Adipose tissue (tissue), 3 donors: ENCODE results near the gene CLSTN2. TPM values are rescaled to one million over a fixed set of nuclear protein-coding genes. Genes with fewer than 3 reads are reported as not detected.

Experiments used
- H3K27ac ChIP-seq: one replicate; pipeline ENCODE4 v1.5.1; 2013; ENCODE audit warnings: low read depth, low read length
- WGBS, 3 donors: extraction: QIAGEN DNeasy Blood & Tissue Kit; methylation state at CpG; one replicate each; pipeline ENCODE4 v1.1.7; 2013; 5-methylcytosine and 5-hydroxymethylcytosine counted together
- polyA plus RNA-seq, 3 donors: library from polyadenylated mRNA; stranded (reverse); fragments of 200-250 nt; gene quantifications; one replicate each; pipeline ENCODE4 v1.2.3, GENCODE V29; 2013
- donor health status: healthy with polysubstance abuse.
- donor health status: Bipolar disorder and iron deficiency.
- donor health status: healthy.

CLSTN2 gene
- polyA plus RNA-seq, 3 donors: 1.3 to 11.8 (median 5.6) TPM

- no peak overlapping the region for H3K27ac ChIP-seq
- WGBS, 3 donors: 76 to 87% (median 77%) methylated on average over 7 of the region's 7 CpGs
Measured at GRCh38 chr3:140152851-140153639, 218.1 kb downstream of the CLSTN2 start.

GRCh38 chr3:140153736-140154135 is 218.8 kb downstream of the CLSTN2 start:
- H3K27ac ChIP-seq: no peak overlapping the region
- 81 to 85% (median 84%) methylated on average over 1 of the region's 1 CpG for WGBS, 3 donors

- H3K27ac ChIP-seq: no peak overlapping the region
- 85 to 90% (median 88%) methylated on average over 2 of the region's 2 CpGs for WGBS, 3 donors
Measured at GRCh38 chr3:140157161-140157560, 222.2 kb downstream of the CLSTN2 start.

- no peak overlapping the region for H3K27ac ChIP-seq
Measured at GRCh38 chr3:140159646-140160045, 224.7 kb downstream of the CLSTN2 start.

GRCh38 chr3:140160553-140160952 is 225.6 kb downstream of the CLSTN2 start:
- 56 to 74% (median 73%) methylated on average over 2 of the region's 2 CpGs for WGBS, 3 donors
- no peak overlapping the region for H3K27ac ChIP-seq

GRCh38 chr3:140162551-140162950 is 227.6 kb downstream of the CLSTN2 start:
- no peak overlapping the region for H3K27ac ChIP-seq
- WGBS, 3 donors: 80 to 86% (median 82%) methylated on average over 5 of the region's 5 CpGs

- 87 to 91% (median 89%) methylated on average over 2 of the region's 2 CpGs for WGBS, 3 donors
- no peak overlapping the region for H3K27ac ChIP-seq
Measured at GRCh38 chr3:140163159-140163763, 228.3 kb downstream of the CLSTN2 start.

- H3K27ac ChIP-seq: no peak overlapping the region
- WGBS, 3 donors: 66 to 73% (median 72%) methylated on average over 2 of the region's 2 CpGs
Measured at GRCh38 chr3:140164156-140164555, 229.2 kb downstream of the CLSTN2 start.

GRCh38 chr3:140164922-140165590 is 230.1 kb downstream of the CLSTN2 start:
- H3K27ac ChIP-seq: no peak overlapping the region
- 82 to 86% (median 83%) methylated on average over 7 of the region's 7 CpGs for WGBS, 3 donors

- H3K27ac ChIP-seq: no peak overlapping the region
Measured at GRCh38 chr3:140165781-140166180, 230.8 kb downstream of the CLSTN2 start.

GRCh38 chr3:140166861-140167599 is 232.0 kb downstream of the CLSTN2 start:
- H3K27ac ChIP-seq: no peak overlapping the region
- WGBS, 3 donors: 65 to 70% (median 67%) methylated on average over 5 of the region's 5 CpGs

- no peak overlapping the region for H3K27ac ChIP-seq
- WGBS, 3 donors: 75 to 86% (median 81%) methylated on average over 5 of the region's 5 CpGs
Measured at GRCh38 chr3:140167600-140168281, 232.8 kb downstream of the CLSTN2 start.

- 42 to 50% (median 44%) methylated on average over 1 of the region's 1 CpG for WGBS, 3 donors
- H3K27ac ChIP-seq: no peak overlapping the region
Measured at GRCh38 chr3:140170612-140171011, 235.6 kb downstream of the CLSTN2 start.

- WGBS, 3 donors: 69 to 87% (median 83%) methylated on average over 4 of the region's 4 CpGs
- H3K27ac ChIP-seq: no peak overlapping the region
Measured at GRCh38 chr3:140176526-140176925, 241.5 kb downstream of the CLSTN2 start.

- no peak overlapping the region for H3K27ac ChIP-seq
Measured at GRCh38 chr3:140177943-140178342, 243.0 kb downstream of the CLSTN2 start.

GRCh38 chr3:140178482-140178881 is 243.5 kb downstream of the CLSTN2 start:
- 72 to 77% (median 76%) methylated on average over 5 of the region's 5 CpGs for WGBS, 3 donors
- H3K27ac ChIP-seq: no peak overlapping the region

More at GRCh38 chr3:140177943-140178342, 243.0 kb downstream of the CLSTN2 start:
- WGBS, 3 donors: 75 to 85% (median 84%) methylated on average over 3 of the region's 3 CpGs

- WGBS, 3 donors: 68 to 85% (median 82%) methylated on average over 1 of the region's 1 CpG
- no peak overlapping the region for H3K27ac ChIP-seq
Measured at GRCh38 chr3:140180603-140181002, 245.6 kb downstream of the CLSTN2 start.

- H3K27ac ChIP-seq: no peak overlapping the region
- 86 to 88% (median 86%) methylated on average over 4 of the region's 4 CpGs for WGBS, 3 donors
Measured at GRCh38 chr3:140185375-140185774, 250.4 kb downstream of the CLSTN2 start.
